Mucosa of gallbladder (tissue), 1 donor: ENCODE measurements around the gene MVP. TPM values are rescaled to one million over a fixed set of nuclear protein-coding genes. Genes with fewer than 3 reads are reported as not detected.
"Not testable (repeated sequence)": the region's sequence is repeated elsewhere in the genome, so short reads cannot be mapped to it uniquely, and the experiment has no call there.

Experiments
- DNase-seq: peaks from one replicate; pipeline ENCODE4 v3.0.0-alpha.2; 2020; ENCODE audit warnings: low spot score
- total RNA-seq: library from RNA; stranded (reverse); gene quantifications from one replicate; pipeline ENCODE4 v1.2.1, GENCODE V29; 2021
- donor health status: DM: no; HTN: no; CAD: no.

Gene MVP
- total RNA-seq = 253 TPM

GRCh38 chr16:29820271-29820701 is at the start of gene MVP:
MVP (plus strand) TSS chr16:29820462; CDS start chr16:29830550, 10,088 bp downstream.
- DNase-seq = peak; percentile 75

GRCh38 chr16:29772330-29772729 is 47.9 kb upstream of the MVP start:
- not testable (repeated sequence) for DNase-seq

- no peak for DNase-seq
Measured at GRCh38 chr16:29774730-29775129, 45.5 kb upstream of the MVP start.

DNA sequence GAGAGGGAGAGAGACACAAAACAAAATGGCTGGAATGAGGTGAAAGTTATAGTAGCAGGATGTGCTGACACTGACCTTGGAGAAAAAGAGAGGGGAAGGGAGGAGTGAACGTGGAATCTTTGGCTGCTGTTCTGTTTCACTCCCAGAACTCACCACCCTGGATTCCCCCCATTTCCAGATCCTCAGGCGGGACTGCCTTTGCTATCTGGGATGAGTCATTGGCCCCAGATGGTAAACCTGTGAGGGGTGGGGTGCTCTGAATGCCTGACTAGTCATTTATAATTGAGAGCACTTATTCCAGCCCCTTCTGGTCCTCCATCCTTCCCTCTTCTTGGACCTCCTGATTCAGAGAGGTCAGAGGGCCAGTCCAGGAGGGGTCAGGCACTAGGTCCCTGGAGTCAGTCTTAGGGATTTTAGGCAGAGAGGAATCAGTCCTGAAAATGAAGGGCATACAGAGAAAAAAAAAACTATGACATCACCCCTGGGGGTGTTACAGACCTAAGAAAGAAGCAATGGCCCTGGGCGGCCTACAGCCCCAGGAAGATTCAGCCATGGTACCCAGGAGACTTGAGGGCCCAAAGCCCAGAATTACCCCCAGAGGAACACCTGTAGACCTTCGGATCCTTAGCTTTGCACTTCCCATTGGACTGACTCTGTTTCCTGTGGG is 44.4 kb upstream of the MVP start:
- no peak for DNase-seq

DNA sequence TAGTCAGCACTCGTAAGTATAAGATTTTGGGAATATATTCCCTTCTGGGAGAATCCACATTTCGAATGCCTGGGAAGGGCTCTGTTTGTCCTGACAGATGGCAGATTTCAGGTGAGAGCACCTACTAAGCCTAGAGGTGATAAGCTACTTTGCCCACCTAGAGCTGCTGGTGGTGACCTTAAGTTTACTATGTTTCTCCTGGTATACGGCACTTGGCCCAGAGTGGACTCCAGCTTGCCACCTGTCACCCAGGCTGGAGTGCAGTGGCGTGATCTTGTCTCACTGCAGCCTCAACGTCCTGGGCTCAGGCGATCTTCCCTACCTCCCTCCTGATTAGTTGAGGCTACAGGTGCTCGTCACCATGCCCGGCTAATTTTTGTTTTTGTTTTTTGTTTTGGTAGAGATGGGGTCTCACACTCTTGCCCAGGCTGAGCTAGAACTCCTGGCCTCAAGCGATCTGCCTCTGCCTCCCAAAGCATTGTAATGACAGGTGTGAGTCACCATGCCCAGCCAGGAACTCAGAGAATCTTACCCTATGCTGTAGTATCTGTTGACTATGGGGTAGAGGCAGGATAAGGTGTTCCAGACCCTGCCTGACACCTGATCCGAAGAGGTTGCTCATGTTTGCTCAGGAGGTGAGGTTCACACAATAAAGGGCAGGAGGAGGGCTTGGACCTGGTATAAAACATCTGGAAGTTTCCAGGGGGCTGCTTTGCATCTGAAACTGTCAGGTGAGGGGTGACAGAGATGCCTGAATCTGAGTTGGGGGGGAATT is 42.5 kb upstream of the MVP start, which contains the start of gene ZG16:
TSS of gene ZG16 (plus strand) at position 681 of the 775 bp plus-strand sequence. CDS start 1,011 bp downstream, outside the sequence.
- DNase-seq = no peak

DNA sequence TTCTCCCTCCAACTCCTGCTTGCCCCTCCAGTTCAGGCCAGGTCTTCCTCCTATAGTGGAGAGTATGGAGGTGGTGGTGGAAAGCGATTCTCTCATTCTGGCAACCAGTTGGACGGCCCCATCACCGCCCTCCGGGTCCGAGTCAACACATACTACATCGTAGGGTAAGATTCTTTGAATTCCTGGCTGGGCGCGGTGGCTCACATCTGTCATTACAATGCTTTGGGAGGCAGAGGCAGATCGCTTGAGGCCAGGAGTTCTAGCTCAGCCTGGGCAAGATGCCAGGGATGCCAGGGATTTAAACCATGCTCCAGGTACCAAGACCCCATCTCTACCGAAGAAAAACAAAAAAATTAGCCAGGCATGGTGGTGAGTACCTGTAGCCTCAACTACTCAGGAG is 40.8 kb upstream of the MVP start:
- DNase-seq = no peak

- DNase-seq = not testable (repeated sequence)
Measured at GRCh38 chr16:29783094-29783953, 36.9 kb upstream of the MVP start.

GRCh38 chr16:29784157-29784556 is 36.1 kb upstream of the MVP start:
- DNase-seq = no peak

- peak; percentile 74 for DNase-seq
Measured at GRCh38 chr16:29784901-29785500, 35.3 kb upstream of the MVP start.

DNA sequence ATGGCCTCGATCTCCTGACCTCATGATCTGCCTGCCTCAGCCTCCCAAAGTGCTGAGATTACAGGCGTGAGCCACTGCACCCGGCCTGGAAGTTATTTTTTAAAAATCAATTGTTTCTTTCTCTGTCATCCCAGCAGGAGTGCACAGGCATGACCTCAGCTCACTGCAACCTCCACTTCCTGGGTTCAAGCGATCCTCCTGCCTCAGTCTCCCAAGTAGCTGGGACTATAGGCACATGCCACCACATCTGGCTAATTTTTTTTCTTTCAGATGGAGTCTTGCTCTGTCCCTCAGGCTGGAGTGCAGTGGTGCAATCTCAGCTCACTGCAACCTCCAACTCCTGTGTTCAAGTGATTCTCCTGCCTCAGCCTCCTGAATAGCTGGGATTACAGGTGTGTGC is 33.1 kb upstream of the MVP start:
- DNase-seq = not testable (repeated sequence)

DNA sequence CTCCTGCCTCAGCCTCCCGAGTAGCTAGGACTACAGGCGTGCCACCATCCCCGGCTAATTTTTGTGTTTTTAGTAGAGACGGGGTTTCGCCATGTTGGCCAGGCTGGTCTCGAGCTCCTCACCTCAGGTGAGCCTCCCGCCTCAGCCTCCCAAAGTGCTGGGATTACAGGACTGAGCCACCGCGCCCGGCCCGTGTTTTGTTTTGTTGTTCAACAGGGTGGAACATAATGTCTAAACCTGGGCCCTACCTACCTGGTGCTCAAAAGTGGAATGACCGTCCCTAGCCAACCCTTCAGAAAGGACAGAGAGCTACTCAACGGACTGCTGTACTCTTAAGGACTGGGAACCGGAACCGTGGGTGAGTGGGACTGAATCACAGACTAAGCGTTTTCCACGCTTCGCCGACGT is 30.5 kb upstream of the MVP start:
- DNase-seq = no peak

- peak; percentile 99 for DNase-seq
Measured at GRCh38 chr16:29790183-29790948, 29.9 kb upstream of the MVP start, which contains the start of gene KIF22. KIF22 (plus strand) TSS chr16:29790751; CDS start chr16:29790760, 9 bp downstream.

DNA sequence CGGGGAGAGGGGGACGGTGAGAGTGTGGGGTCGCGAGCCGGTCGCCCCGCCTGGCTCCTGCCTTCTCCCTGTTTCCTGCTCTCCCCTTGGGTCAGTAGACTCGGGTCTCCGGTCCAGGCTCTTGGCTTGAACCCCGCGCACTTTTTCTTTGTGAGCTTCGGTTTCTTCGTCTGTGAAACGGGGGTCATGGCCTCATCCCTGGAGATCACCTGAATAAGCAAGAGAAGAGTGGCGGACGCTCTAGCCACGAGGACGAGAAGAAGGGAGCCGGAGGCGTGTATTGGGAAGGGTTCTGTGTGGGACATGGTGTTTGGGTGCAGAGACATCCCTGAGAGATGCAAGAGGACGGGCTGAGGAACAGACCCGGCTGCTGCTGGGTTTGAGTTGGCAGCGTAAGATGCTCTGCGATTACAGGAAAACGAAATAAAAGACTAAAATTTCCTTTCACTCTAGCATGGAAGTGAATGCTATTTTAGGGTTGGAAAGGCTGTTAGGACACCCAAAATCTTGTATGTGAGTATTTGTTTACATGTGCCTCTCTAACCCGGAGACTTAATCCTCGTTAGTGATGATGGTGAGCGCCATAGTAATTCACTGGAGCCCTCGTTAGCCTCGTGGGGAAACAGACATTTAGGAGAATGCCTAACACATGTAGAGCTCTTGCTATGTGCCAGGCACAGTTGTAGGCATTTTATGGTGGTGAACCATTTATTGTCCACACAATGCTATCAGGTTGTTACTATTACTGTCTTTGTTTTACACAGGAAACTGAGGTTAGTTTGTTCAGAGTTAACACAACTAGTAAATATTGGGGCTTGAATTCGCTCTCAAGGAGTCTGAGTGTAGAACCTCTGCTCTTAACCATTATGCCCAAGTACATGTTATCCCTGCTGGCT is 29.1 kb upstream of the MVP start:
- no peak for DNase-seq

DNA sequence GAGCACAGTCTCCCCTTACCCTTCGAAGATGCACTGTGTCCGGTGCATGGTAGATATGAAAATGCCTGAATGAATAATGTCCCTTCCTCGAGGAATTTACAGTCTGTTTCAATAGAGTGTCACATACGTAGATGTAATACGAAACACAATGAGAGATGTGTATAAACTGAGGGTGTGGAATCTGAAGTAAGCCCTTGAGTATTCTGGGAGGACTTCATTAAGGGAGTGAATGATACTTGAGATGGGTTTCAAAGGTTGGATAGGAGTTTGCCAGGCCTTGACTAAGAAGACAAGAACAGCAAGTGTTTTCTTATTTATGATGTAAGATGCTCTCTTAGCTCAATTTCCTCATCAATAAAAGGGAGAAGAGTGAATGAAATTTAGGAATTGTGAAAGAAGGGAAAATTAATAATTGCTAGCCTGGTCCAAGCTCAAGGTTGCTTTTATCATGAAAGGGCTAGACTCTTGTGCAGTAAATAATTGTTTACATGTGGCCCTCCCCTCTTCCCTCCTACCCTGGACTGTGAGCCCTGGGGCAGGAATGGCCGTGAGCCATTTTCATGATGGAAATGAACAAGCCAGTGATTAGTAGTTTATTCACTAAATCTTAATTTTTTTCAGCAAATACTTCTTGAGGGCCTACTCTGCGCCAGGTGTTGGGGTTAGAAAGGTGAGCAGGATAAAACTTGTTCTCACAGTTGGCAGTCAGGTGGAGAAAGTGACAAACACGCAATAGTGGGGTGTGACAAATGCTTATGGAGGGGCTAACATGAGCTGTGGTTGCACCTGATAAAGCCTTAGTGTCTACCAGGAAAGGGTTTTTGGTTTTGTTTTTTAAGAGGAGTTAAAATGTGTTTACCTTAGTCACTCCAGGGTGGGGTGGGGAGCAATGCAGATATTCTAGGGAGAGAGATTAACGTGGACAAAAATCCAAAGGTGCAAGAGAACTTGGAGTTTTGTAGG is 28.1 kb upstream of the MVP start:
- no peak for DNase-seq

DNA sequence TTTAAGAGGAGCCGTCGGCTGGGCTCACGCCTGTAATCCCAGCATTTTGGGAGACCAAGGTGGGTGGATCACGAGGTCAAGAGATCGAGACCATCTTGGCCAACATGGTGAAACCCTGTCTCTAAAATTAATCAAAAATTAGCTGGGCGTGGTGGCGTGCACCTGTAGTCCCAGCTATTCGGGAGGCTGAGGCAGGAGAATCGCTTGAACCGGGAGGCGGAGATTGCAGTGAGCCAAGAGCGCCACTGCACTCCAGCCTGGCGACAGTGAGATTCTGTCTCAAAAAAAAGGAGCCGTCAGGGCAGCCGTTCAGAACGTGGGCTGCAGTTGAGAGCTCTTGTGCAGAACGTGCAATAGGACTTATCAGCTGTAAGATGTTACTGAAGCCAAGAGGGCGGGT is 27.1 kb upstream of the MVP start:
- not testable (repeated sequence) for DNase-seq

DNA sequence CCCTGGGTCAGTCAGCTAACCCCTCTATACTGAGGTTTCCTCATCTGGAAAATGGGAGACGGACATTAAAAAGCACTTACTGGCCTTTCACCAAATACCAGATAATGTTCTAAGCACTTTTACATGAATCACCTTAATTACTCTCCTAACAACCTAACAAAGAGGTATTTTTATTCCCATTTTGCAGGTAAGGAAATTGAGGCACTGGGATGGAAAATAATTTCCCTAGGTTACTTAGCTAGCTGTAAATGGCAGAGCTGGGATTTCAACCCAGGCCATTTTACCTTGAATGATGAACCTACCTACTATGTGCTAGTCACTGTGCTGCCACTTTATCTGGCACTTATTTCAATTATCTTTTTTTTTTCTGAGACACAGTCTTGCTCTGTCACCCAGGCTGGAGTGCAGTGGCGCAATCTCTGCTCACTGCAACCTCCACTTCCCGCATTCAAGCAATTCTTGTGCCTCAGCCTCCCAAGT is 26.0 kb upstream of the MVP start:
- no peak for DNase-seq

GRCh38 chr16:29802416-29802935 is 17.8 kb upstream of the MVP start:
- DNase-seq = no peak

DNA sequence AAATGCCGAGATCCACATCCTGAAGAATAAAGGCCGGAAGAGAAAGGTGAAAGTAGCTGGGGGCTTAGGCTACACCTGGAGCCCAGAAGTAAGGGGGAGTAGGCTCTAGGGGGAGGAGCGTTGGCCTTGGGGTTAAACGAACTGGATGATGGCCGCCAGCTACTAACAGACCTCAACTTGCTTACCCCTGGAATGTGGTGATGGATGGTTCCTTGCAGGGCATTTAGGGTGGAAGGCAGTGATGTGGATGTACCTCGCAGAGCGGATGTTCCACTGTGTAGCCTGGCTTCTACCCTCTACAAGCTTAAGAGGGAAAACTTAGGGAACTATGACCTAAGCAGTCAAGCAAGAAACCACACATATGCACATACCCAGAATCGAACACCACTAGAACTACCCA is 16.2 kb upstream of the MVP start:
- no peak for DNase-seq
